K562 (cell line): ENCODE data around the gene PITPNM3. TPM values are rescaled to one million over a fixed set of nuclear protein-coding genes. Genes with fewer than 3 reads are reported as not detected.
A peak's percentile ranks its signal among the peaks of the same experiment; 100 is the strongest.

ENCODE experiments used
- ATAC-seq: fragments of 200-7000 bp; cut with Tn5 transposase; 3 replicates; pipeline ENCODE4 v1.9.1; 2020; ENCODE audit warnings: moderate library complexity
- BruUV-seq: library from RNA; stranded (reverse); fragments of 400-500 nt; replicated peaks from 2 replicates; lab custom pipeline; 2021; lab: Mats Ljungman, UMichigan
- CTCF ChIA-PET: fragments of 300-600 bp; formaldehyde crosslinking; extraction: SDS; loops from one replicate; lab custom pipeline; 2021; ENCODE audit warnings: low intra/inter-chr PET ratio; lab: Yijun Ruan, JAX
- POLR2A ChIA-PET: fragments of 300-600, 350-650 bp; sonication (Branson Sonifier 250); formaldehyde crosslinking; extraction: SDS; loops from one replicate; lab custom pipeline; 2021; ENCODE audit warnings: antibody characterized with exemption, inconsistent platforms; lab: Yijun Ruan, JAX
- DNase-seq, 4 experiments: peaks; one replicate each; pipeline versions ENCODE4 v3.0.0 to v3.0.0-alpha.2; 2011 to 2018; ENCODE audit warnings: low spot score in 3 of 4, mixed read lengths in 3 of 4; ENCODE audit errors: extremely low read depth in 1 of 4
- FAIRE-seq: peaks from 2 replicates; lab custom pipeline; 2011; peaks lifted over from hg19 to GRCh38; lab: Jason Lieb, UNC
- H2AFZ ChIP-seq: 2 replicates; pipeline ENCODE4 v1.6.0; 2011; ENCODE audit warnings: low read depth, low read length, control low read depth, inconsistent platforms
- H3K27ac ChIP-seq: fragments of 200-600 bp; 3 replicates; pipeline ENCODE4 v1.8.0; 2011; ENCODE audit warnings: low read depth, mild to moderate bottlenecking, control low read depth, inconsistent platforms, low read length, moderate library complexity, mixed read lengths; ENCODE audit errors: extremely low read depth
- H3K27me3 ChIP-seq, 2 experiments: fragments of 300-600 bp in 1 of 2; 2 replicates in 1 of 2; 3 replicates in 1 of 2; pipeline versions ENCODE4 v1.6.0 to v1.8.0; 2011; ENCODE audit warnings: inconsistent platforms in 2 of 2, low read length in 2 of 2, mild to moderate bottlenecking in 1 of 2, mixed read lengths in 1 of 2, moderate library complexity in 1 of 2; ENCODE audit not compliant: control insufficient read depth in 2 of 2, insufficient read depth in 2 of 2
- H3K36me3 ChIP-seq: fragments of 300-600 bp; 3 replicates; pipeline ENCODE4 v1.8.0; 2011; ENCODE audit warnings: mild to moderate bottlenecking, low read length, inconsistent platforms; ENCODE audit not compliant: control insufficient read depth, insufficient read depth
- H3K4me1 ChIP-seq, 2 experiments: fragments of 200-600 bp in 1 of 2; replicated peaks in 1 of 2; 2 replicates in 1 of 2; 3 replicates in 1 of 2; pipeline versions ENCODE4 v1.5.1 to v1.8.0; 2011; ENCODE audit warnings: inconsistent platforms in 2 of 2, low read length in 2 of 2, mild to moderate bottlenecking in 1 of 2, mixed read lengths in 1 of 2, moderate library complexity in 1 of 2; ENCODE audit not compliant: control insufficient read depth in 2 of 2, insufficient read depth in 2 of 2
- H3K4me2 ChIP-seq: 2 replicates; pipeline ENCODE4 v1.6.1; 2011; ENCODE audit warnings: low read length, control low read depth, inconsistent platforms, mixed read lengths; ENCODE audit not compliant: insufficient read depth
- H3K4me3 ChIP-seq: fragments of 200-600 bp; sonication (generic), shearing (Covaris generic); 2 replicates; pipeline ENCODE4 v1.5.1; 2016; ENCODE audit warnings: control low read depth, inconsistent platforms
- H3K79me2 ChIP-seq: fragments of 200-600 bp; 3 replicates; pipeline ENCODE4 v1.8.0; 2011; ENCODE audit warnings: low read length, inconsistent platforms; ENCODE audit not compliant: control insufficient read depth, insufficient read depth
- H3K9ac ChIP-seq, 2 experiments: 2 replicates each; pipeline versions ENCODE4 v1.6.0 to v1.6.1; 2011; ENCODE audit warnings: low read depth in 2 of 2, low read length in 2 of 2, control low read depth in 1 of 2, inconsistent platforms in 1 of 2, mild to moderate bottlenecking in 1 of 2, mixed read lengths in 1 of 2; ENCODE audit not compliant: insufficient read depth in 1 of 2
- H3K9me1 ChIP-seq: one replicate; pipeline ENCODE4 v1.6.0; 2011; ENCODE audit warnings: inconsistent platforms, mild to moderate bottlenecking, low read length, moderate library complexity; ENCODE audit not compliant: control insufficient read depth, insufficient read depth
- H3K9me3 ChIP-seq: replicated peaks from 2 replicates; pipeline ENCODE4 v1.5.1; 2011; ENCODE audit warnings: low read depth, low read length, inconsistent platforms; ENCODE audit not compliant: control insufficient read depth, insufficient read depth
- H4K20me1 ChIP-seq: replicated peaks from 2 replicates; pipeline ENCODE4 v1.6.1; 2011; ENCODE audit warnings: low read length, inconsistent platforms, mixed read lengths; ENCODE audit not compliant: control insufficient read depth, insufficient read depth
- CEBPG ChIP-seq, 3 experiments: fragments of 200-800 bp in 1 of 3; sonication (Bioruptor generic) in 1 of 3; sonication (generic) in 1 of 3; formaldehyde crosslinking in 1 of 3; IDR thresholded peaks in 2 of 3; conservative IDR thresholded peaks in 1 of 3; 2 replicates each; pipeline versions ENCODE4 v1.6.1 to v1.8.0; 2016 to 2022; ENCODE audit warnings: missing compliant biosample characterization in 2 of 3, missing genetic modification characterization in 2 of 3, mild to moderate bottlenecking in 1 of 3, missing genetic modification reagents in 1 of 3
- TEAD4 ChIP-seq, 2 experiments: sonication (generic) in 1 of 2; formaldehyde crosslinking in 1 of 2; IDR thresholded peaks; 2 replicates each; pipeline versions ENCODE4 v1.6.1 to v1.8.0; 2012 to 2022; ENCODE audit warnings: borderline replicate concordance in 1 of 2, inconsistent platforms in 1 of 2, low read length in 1 of 2, mild to moderate bottlenecking in 1 of 2, missing genetic modification reagents in 1 of 2
- TRIM24 ChIP-seq, 2 experiments: fragments of 450-650 bp; IDR thresholded peaks; 2 replicates each; pipeline ENCODE4 v1.6.1; 2016
- ZNF57 ChIP-seq: fragments of 450-650 bp; formaldehyde crosslinking; IDR thresholded peaks from 2 replicates; pipeline ENCODE4 v1.4.0; 2020; ENCODE audit warnings: mild to moderate bottlenecking, moderate library complexity
- ZNF586 ChIP-seq: fragments of 450-650 bp; formaldehyde crosslinking; conservative IDR thresholded peaks from 2 replicates; pipeline ENCODE4 v1.4.0; 2020; ENCODE audit warnings: mild to moderate bottlenecking, moderate library complexity
- WGBS: fragments of 100-300 bp; shearing (Covaris generic); methylation state at CpG from one replicate; pipeline ENCODE4 v1.1.6; 2016; ENCODE audit warnings: low coverage, mixed read lengths; ENCODE audit not compliant: insufficient coverage; ENCODE audit errors: missing lambda C conversion rate; 5-methylcytosine and 5-hydroxymethylcytosine counted together
- in situ Hi-C: fragments of 300-500 bp; cut with MboI; formaldehyde crosslinking; loops from 4 replicates; pipeline ENCODE4 v1.15.0; 2018; ENCODE audit warnings: inconsistent platforms, mixed read lengths
- intact Hi-C: fragments of 100-400 bp; cut with micrococcal nuclease; formaldehyde crosslinking; loops from 2 replicates; pipeline ENCODE4 v1.14.2; 2022
- polyA plus RNA-seq, 8 experiments: library from polyadenylated mRNA; depleted of rRNA in 4 of 8; stranded (reverse) in 5 of 8; unstranded in 3 of 8; fragments of >200 nt; fragmentation: Nextera tagmentation in 2 of 8; fragmentation: Illumina TruSeq in 1 of 8; extraction: Ambion mirVana in 2 of 8; extraction: Trizol in 1 of 8; gene quantifications; 2 replicates each; pipeline versions ENCODE4 v1.2.1 to v1.2.3, GENCODE V29; 2011 to 2014; ENCODE audit warnings: inconsistent platforms in 1 of 8, missing spikeins in 1 of 8
- total RNA-seq, 7 experiments: library from RNA; depleted of rRNA in 6 of 7; stranded (reverse); fragments of >200 nt in 6 of 7; fragmentation: Illumina TruSeq in 2 of 7; extraction: Trizol in 2 of 7; gene quantifications; 2 replicates each; pipeline versions ENCODE4 v1.2.1 to v1.2.3, GENCODE V29; 2011 to 2021; ENCODE audit warnings: low replicate concordance in 1 of 7
- TF ChIP-seq, protein P1 (sequence below), 2 experiments: fragments of 450-650 bp in 1 of 2; sonication (generic) in 1 of 2; formaldehyde crosslinking in 1 of 2; IDR thresholded peaks in 1 of 2; conservative IDR thresholded peaks in 1 of 2; 2 replicates each; pipeline versions ENCODE4 v1.6.1 to v1.8.1; 2016 to 2023; ENCODE audit warnings: mild to moderate bottlenecking in 2 of 2, moderate library complexity in 2 of 2, inconsistent platforms in 1 of 2, missing genetic modification reagents in 1 of 2

PITPNM3 gene
- total and polyA plus RNA-seq, 9 of the 15 experiments (the other 6 are each of a cell fraction or from before 2014, with no cell fraction given), result 0.14 to 0.38 (median 0.22) TPM; not detected in 2

GRCh38 chr17:6569370-6570285, 13.3 kb upstream of the PITPNM3 start:
- no TSS peak for BruUV-seq
- no peak for DNase-seq
- H3K4me2 ChIP-seq, result no peak overlapping the region
- in situ Hi-C loops (no loop called here), intact Hi-C loops (no loop called here)
- H3K27ac ChIP-seq, result no peak overlapping the region
- no peak overlapping the region for H3K9ac ChIP-seq
- FAIRE-seq, result no peak
- H3K9me3 ChIP-seq, result no peaks in the 10 kb centered on the region
- CTCF ChIA-PET, result no interaction called here
- no peaks in the 10 kb centered on the region for H3K36me3 ChIP-seq
- H3K79me2 ChIP-seq, result no peaks in the 10 kb centered on the region
- H2AFZ ChIP-seq, result no peak overlapping the region
- H4K20me1 ChIP-seq, result no peaks in the 10 kb centered on the region
- ATAC-seq, result no peak; the same call in 1 of the 3 replicates
- 62% methylated on average over 9 of the region's 10 CpGs for WGBS
- H3K4me3 ChIP-seq, result no peak overlapping the region
- no peaks in the 10 kb centered on the region for H3K9me1 ChIP-seq
- no peaks in the 10 kb centered on the region for H3K27me3 ChIP-seq
- H3K4me1 ChIP-seq, result no peaks in the 10 kb centered on the region; a peak in 1 of 5 replicates
- POLR2A ChIA-PET, result interaction anchor here (1.5 kb wide), 1 partner anchor 11 kb away, joined by 4 read pairs; no protein-coding TSS in a partner anchor
- TF ChIP-seq ZNF586 (CRISPR knock-in tag), result no peak
- TF ChIP-seq, protein P1, sequence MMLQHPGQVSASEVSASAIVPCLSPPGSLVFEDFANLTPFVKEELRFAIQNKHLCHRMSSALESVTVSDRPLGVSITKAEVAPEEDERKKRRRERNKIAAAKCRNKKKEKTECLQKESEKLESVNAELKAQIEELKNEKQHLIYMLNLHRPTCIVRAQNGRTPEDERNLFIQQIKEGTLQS (IDR thresholded peaks at IDR 0.05), result peak; percentile 68; the same call in 1 of the 2 replicates
- TF ChIP-seq, protein P1 (CRISPR knock-in tag; conservative IDR thresholded peaks at IDR 0.05), result no peak
- peak; percentile 33; the same call in 1 of the 2 replicates for TF ChIP-seq TEAD4 (IDR thresholded peaks at IDR 0.05; ENCODE audit: low read length)
- TF ChIP-seq TEAD4 (CRISPR knock-in tag; IDR thresholded peaks at IDR 0.05; ENCODE audit: borderline replicate concordance), result no peak
- peak; percentile 23 to 28; a peak in 1 of 4 replicates for TF ChIP-seq TRIM24 (IDR thresholded peaks at IDR 0.05)
- TF ChIP-seq CEBPG (CRISPR knock-in tag; IDR thresholded peaks at IDR 0.05), result no peak; the same call in 1 of the 2 replicates
- TF ChIP-seq CEBPG (tag; conservative IDR thresholded peaks at IDR 0.05 in 1 of 2, IDR thresholded peaks at IDR 0.05 in 1 of 2), result peak; percentile 57 to 82; a peak in 3 of 4 replicates
- no peak for TF ChIP-seq ZNF57
